Endothelial cell of hepatic sinusoid (primary cell): ENCODE data around the gene LARP1B.
"Not testable (repeated sequence)": the region's sequence is repeated elsewhere in the genome, so short reads cannot be mapped to it uniquely, and the experiment has no call there.

Source experiments
- in situ Hi-C: cut with HindIII; loops from 2 replicates; pipeline ENCODE4 v1.10.0; 2017; ENCODE audit warnings: low sequenced_read_pairs

Gene LARP1B

DNA sequence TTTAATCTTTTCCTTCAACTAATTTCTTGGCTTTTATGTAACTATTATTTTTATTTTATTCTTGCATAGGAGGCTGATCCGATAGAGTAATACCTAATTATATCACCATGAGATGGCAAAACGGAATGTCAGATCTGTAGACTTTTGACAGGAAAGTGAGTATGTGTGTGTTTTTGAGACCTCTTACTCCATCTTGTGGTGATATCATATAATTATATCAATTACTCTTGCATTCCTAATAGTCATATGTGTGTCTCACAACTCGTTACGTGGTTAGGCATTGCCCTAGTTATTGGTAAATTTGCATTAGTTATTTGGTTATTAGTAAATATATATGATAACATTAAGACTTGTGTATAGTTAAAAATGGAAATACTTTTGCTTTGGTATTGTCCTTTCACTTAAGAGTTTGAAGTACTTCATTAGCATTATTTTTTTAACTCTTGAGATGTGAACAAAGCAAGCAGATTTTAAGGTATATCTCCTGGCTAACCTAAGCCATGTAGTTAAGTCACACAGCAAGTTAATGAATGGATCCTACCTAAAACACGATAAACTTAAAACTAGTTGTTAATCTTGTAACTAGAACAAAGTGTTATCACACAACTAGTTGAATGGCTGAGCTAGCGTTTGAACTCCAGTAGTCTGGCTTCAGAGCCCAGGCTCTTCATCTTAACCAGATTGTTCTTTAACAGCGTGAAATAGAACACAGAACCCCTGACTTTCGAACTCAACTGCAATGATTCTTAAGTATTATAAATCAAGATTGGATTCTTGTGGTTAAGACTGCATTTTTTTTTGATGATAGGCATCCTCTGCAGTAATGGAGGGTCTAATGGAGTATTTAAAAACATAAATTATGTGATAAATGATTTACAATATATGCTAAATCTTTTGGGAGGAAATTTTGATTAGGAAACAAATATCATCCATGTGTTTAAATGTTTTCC, 159.4 kb downstream of the LARP1B start:
- in situ Hi-C loops: no loop called here

DNA sequence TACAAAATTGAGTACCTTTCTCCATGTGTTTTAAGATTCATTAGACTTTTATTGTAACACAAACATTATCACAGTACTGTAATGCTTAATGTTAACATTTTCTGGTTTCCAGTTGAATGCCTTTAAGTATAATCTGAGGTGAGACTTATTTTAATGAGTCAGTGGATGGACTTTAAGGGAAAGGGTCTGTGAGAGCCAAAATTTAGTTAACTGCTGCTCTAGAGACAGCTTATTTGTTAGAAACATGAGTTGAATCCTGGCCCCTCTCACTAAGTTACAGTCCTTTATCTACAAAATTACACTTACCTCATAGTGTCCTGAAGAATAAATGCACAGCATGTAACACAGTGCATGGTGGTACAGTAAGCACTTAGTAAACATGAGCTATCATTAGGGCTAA, 160.5 kb downstream of the LARP1B start:
- in situ Hi-C loops: no loop called here

DNA sequence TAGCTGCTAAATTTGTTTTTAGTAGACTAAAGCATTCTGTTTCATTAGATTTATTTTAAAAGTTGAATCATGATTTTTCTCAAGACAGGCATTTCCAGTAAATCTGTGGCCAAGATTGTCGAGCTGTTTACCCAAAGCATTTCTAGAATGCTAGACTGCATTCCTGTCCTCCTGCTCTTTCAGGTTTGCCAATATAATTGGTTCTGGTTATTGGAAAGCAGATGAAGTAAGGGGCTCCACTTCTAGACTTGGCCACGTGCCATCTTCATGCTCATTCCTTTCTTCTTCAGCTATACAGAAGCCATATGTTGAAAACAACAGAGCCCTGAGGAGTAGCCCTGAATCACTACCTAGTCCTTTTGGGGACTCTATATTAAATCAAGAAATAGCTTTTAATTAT, 164.0 kb downstream of the LARP1B start:
- in situ Hi-C loops: no loop called here

DNA sequence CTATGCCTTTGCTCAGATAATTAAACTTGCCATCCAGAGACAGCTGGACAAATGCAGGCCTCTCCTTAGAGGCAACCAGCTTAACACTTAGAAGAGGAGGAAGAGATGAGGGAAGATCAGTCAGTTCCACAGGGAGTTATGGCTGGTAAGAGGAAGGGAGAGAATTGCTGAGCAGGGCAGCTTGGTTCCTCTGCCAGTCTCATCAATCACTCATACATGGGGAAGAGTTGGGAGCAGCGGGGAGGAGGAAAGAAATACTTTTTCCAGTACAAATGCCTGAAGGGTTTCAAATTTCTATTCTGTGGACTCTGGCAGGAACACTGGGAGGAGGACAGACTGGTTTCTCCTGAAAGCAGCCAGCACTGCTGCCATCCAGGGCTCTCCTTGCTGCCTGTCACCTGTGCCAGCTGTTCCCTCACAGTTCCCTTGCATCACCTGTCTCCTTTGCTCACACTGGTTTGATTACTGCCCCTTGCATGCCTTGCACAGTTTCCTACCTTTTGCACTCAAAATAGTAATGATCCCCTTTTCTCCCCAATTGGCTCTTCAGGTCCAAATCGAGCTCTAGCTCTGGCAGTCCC, 167.0 kb downstream of the LARP1B start:
- in situ Hi-C loops: no loop called here

DNA sequence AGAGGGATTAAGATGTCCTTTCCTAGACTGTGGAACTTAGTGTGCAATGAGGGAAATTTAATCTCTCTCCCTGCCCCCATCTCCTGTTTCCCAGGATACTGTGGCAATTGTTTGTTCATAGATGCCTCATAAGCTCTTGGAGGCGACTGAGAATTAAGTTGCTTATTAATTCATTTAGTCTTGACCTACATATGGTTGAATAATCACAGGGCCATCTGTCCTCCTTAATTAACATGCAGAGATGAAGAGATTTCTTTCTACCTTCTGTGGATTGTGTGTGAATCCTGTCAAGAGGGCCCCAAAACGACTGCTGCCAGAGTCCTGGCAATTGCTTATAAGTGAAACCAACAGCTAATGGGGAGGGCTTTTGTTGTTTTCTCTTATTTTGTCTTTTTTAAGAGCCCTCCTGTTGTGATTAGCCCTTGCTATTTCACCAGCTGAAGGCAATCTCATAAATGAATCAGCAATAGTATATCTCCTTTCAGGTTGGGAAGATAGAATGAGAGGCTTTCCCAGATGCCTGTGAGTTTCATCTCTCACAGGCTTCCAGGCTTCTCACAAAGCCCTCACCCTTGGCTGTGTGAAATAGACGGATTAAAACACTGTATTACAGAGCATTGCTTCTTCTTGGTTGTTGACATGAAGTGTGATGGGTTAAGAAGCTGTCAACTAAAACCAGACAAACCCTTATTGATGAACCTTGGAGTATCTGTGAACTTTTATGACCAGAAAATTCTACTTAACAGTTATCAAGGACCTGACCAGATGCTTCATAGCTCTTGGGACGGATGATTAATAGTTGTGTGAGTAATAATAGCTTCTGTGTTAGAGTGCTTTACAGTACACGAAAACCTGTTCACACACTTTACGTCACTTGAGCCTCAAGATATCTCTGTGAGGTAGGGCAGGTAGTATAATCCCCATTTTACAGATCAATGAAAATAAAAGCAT, 168.0 kb downstream of the LARP1B start:
- in situ Hi-C loops: no loop called here

DNA sequence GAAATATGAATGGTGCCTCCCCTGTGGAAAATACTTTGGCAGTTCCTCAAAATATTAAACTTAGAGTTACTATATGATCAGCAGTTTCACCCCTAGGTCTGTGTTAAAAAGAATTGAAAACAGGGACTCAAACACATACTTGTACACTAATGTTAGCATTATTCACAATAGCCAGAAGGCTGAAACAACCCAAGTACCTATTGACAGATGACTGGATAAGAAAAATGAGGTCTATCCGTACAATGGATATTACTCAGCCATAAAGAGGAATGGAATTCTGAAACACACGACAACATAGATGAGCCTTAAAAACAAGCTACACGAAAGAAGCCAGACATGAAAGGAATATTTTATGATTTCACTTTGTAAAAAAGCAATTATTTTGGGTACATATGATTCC, 171.6 kb downstream of the LARP1B start:
- in situ Hi-C loops: no loop called here

DNA sequence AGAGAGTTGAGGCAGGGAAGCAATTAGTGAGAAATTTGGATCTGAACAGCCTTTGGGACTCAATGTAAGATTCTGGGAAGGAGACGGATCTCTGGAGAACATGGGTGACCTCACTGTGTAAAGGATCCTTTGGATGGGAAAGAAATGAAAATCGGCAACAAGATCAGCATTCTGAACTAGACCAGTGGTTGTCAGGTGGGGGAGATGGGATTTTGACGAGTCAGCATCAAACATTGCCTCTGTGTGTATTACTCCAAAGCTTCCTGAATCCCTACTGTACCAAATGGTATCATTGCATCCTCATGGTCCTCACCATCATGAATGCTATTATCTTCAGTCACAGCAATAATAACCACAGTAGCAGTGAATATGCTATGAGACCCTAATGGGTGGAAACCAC, 173.7 kb downstream of the LARP1B start:
- in situ Hi-C loops: no loop called here

DNA sequence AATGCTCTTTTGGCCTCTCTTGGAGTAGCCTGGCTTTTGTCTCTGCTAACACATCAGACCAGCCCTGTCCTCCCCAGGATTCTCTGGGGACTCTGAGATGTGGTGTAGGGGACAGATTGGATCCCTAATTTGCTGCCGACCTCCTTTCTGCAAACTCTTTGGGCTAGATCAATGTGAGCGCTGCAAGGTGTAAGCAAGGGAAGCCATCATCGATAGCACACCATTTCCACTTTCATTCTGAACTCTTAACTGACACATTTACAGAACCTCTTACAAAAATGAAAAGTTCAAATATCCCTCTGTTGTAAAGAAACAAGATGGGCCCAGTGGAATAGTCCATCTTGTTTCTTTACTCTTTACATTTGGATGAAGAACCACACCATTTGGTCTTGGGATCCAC, 179.9 kb downstream of the LARP1B start:
- in situ Hi-C loops: no loop called here

DNA sequence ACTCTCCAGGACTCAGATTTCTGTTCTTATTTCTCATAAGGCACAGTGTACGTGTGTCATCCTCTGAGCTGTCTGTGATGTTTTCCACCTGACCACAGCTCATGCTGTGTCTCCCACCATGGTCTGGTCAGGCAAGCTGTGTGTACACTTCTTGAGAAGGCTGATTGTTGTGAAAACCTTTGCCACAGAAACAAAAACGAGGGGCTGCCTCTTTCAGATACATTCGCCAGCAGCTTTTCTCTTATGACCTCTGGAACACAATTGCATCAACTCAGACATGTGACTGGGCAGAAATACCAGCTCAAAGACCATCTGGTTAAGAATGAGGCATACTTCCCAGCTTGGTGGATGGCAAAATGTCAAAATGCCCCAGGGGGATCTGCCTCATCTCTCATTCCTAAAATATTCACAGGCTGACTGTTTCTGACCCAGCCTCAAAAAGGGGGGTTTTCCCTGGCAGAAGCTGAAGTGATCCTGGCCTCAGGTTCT, 180.4 kb downstream of the LARP1B start:
- in situ Hi-C loops: no loop called here

DNA sequence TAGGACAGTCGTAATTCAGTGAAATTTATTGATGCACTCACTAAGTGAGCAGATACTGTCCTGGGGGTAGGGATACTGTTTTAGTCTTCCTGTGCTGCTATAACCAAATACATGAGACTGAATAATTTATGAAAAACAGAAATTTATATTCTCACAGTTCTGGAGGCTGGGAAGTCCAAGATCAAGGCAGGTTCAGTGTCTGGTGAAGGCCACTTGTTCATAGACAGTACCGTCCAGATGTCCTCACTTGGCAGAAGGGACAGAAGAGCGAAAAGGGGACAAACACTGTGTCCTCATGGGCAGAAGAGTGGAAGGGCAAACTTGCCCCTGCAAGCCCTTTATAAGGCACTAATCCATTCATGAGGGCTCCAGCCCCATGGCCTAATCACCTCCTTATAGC, 180.9 kb downstream of the LARP1B start:
- in situ Hi-C loops: no loop called here

DNA sequence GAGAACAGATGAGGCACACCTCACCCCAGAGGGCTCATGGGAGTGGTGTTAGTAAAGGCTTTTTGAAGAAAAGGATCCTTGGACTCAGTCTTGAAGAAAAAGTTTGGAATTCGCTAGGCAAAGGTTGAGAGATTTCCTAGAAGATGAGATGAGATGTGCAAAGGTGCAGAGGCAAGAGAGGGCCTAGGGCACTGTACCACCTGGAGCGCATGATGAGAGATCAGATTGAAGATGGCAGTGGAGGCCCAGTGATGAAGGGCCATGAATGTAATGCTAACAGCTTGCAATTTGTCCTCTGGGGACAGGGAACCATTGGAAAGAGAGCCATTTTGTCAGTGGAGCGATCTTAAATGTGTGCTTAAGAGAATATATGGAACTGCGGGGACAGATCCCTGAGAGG, 181.5 kb downstream of the LARP1B start:
- in situ Hi-C loops: no loop called here

DNA sequence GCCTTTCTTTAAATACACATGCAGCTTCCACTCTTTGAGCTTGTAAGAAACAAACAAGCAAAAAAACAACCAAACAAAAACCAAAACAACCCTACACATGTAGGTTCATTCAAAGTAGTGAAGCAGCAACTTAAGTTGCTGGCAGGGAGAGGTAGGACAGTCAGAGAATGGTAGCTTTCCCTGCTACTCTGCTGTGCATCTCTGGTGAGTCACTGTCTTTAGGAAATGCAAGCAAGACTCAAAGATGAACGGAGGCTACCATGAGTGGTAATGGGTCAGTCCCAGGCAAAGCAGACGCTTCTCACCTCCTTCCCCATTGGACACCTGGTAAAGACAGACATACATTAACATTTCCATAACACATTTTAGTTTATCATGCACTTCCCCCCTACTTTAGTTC, 183.3 kb downstream of the LARP1B start:
- in situ Hi-C loops: no loop called here

DNA sequence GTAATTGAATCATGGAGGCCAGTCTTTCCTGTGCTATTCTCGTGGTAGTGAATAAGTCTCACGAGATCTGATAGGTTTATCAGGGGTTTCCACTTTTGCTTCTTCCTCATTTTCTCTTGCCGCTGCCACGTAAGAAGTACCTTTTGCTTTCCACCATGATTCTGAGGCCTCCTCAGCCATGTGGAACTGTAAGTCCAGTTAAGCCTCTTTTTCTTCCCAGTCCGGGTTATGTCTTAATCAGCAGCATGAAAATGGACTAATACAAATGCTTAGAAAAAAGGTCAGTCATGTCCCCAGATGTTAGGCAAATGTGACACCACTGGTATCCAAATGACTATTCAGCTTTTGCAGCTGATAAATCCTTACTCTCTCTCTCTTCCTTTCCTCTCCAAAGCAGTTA, 184.3 kb downstream of the LARP1B start:
- in situ Hi-C loops: not testable (repeated sequence)

DNA sequence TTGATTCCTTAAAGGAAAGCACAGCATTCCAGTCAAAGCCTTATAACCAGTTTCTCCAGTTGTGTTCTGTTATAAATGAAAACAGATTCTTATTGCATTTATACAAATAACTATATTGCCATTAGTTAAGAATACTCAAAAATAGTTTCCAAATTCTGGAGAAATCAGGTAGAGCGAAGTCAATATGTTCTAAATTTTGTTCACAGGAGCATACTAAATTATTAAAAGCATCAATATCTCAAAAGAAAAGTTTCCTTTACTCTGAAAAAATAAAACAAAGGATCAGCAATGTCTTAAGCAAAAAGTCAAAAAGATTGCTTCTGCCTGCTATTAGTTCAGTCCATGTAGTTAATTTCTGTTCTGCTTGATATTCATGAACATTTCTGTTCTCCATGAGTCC, 186.8 kb downstream of the LARP1B start:
- in situ Hi-C loops: no loop called here

DNA sequence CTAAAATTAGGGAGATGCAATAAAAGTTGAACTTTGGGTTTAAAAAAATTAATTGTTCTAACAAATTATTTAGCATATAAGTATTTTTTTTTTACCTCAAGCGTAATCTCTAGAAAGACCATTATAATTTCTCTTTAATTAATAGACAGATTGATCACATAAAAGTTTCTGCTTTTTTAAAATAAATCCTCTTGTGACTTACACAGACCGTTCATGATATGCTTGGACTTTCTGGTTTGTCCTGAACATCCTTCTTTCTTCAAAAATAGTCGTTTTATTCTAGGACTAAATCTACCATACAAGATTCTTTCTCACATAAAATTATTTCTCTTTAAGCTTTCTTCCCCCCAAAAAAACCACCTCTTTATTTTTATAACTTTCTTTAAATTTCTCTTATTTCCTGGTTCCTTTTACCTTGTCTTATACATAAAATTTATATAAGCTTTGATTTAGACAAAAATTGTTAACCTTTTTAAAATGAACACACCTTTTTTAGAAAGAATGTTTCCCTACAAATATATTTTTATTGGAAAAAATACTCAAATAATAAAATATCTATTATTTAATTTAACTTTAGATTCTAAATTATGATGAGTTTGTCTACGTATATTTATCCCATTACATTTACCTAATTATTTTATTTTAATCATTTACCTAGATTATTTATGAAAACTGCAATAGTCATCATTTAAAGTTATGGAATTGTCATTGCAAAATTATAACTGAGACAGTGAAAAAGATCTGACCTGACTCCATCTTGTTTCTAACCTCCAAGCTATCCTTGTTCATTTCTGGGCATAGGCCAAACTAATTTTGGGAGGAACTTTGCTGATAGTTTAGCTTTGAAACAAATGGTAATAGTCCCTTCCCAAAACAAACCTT, 188.9 kb downstream of the LARP1B start:
- in situ Hi-C loops: no loop called here

DNA sequence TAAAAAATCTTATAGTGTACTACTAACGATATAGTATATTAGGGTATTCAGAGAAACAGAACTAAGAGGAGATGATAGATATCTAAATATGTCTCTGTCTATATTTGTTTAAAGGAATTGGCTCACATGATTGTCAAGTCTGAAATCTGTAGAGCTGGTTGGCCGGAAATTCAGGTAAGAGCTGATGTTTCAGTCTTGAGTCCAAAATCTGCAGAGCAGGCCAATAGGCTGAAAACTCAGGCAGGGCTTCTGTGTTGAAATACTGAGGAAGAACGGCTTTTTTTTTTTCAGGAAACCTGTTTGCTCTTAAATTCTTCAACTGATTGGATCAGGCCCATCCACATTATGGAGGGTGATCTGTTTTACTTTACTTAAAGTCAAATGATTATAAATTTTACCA, 194.8 kb downstream of the LARP1B start:
- in situ Hi-C loops: no loop called here

DNA sequence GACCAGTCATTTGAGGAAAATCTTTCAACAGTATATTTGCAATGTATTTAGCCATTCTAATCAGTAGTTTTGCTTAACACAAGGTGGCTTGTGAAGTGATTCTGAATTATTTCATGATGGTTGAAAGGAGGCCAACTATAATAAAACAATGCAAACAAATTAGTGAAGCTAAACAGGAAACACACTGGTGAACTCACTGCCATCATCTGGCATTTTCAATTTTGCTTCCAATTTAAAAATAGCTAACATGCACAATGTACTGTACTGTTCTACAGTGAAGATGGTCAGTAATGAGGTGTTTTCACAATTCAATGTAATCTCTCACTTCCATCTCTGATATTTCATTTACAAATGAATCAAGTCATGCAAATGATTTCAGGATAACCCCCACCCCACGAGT, 195.4 kb downstream of the LARP1B start:
- in situ Hi-C loops: no loop called here

DNA sequence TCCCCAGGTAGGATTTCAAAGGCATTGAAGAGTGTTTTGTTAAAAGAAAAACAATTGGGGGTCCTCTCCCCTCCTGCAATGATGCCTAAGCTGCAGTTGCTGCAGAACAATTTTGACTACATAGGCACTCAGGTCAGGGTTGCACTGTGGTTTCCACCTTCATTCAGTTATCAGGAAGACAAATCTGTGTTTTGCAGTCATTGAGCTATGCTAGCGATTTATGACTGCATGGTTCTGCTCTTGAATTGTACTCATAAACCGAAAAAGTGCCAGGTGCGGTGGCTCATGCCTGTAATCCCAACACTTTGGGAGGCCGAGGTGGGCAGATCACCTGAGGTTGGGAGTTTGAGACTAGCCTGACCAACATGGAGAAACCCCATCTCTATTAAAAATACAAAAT, 197.1 kb downstream of the LARP1B start:
- in situ Hi-C loops: not testable (repeated sequence)

DNA sequence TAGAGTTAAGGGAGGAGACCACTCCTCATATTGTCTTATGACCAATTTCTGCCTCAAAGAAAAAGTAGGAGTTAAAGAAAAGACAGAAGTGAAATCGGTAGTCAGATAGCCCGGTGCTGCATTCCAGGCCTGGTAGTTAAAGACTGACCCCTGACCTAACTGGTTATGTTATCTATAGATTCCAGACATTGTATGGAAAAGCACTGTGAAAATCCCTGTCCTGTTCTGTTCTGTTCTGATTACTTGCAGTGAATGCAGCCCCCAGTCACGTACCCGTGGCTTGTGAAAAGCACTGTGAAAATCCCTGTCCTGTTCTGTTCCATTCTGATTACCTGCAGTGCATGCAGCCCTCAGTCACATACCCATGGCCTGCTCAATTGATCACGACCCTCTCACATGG, 198.8 kb downstream of the LARP1B start:
- in situ Hi-C loops: not testable (repeated sequence)
